Measurements from ENCODE around the gene IGSF9. TPM values are rescaled to one million over a fixed set of nuclear protein-coding genes. Genes with fewer than 3 reads are reported as not detected.

Gene IGSF9
- total and polyA plus RNA-seq, 2 of the 13 experiments (the other 11 are each of a cell fraction or from before 2014, with no cell fraction given), result 0.03 TPM; not detected in 1

DNA sequence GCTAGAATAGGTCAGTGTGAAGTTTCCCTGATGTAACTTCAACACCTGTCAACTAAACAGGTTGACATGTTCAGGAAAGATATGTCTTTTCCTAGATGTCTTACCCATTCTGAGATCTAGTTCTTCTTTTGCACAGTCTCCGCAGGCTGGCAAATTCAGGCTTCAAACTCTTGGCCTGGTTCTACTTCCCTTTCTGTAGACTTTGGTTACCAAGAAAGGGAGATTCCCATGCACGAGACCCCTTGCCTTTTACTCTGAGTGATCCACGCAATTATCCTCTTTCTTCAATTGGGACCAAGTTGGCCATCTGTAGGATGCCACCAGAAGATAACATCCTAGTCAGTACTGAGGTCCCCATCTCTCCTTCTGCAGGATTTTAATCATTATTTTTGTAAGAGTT, 47.5 kb downstream of the IGSF9 start (continued):
- TF ChIP-seq ZNF17 (CRISPR knock-in tag; IDR thresholded peaks at IDR 0.05) (no peak), PHF20 (CRISPR knock-in tag; IDR thresholded peaks at IDR 0.05) (no peak), EP300 (IDR thresholded peaks at IDR 0.05; ENCODE audit: low read depth in 2 of 2, low read length in 2 of 2) (no peak), EP300 (CRISPR knock-in tag; IDR thresholded peaks at IDR 0.05; ENCODE audit: borderline replicate concordance) (no peak), PHF5A (CRISPR knock-in tag; IDR thresholded peaks at IDR 0.05; ENCODE audit: low read depth, unreplicated experiment) (no peak), RARA (CRISPR knock-in tag; IDR thresholded peaks at IDR 0.05) (no peak), POLR2AphosphoS2 (IDR thresholded peaks at IDR 0.05; ENCODE audit: low read depth, low read length) (no peak), ZNF660 (CRISPR knock-in tag; IDR thresholded peaks at IDR 0.05; ENCODE audit: borderline replicate concordance, low read depth) (no peak), ZIK1 (CRISPR knock-in tag; IDR thresholded peaks at IDR 0.05; ENCODE audit: borderline replicate concordance, low read depth) (no peak), ZNF883 (CRISPR knock-in tag; IDR thresholded peaks at IDR 0.05; ENCODE audit: not compliant biosample characterization) (no peak)
- TF ChIP-seq, protein P1, sequence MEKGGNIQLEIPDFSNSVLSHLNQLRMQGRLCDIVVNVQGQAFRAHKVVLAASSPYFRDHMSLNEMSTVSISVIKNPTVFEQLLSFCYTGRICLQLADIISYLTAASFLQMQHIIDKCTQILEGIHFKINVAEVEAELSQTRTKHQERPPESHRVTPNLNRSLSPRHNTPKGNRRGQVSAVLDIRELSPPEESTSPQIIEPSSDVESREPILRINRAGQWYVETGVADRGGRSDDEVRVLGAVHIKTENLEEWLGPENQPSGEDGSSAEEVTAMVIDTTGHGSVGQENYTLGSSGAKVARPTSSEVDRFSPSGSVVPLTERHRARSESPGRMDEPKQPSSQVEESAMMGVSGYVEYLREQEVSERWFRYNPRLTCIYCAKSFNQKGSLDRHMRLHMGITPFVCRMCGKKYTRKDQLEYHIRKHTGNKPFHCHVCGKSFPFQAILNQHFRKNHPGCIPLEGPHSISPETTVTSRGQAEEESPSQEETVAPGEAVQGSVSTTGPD (CRISPR knock-in tag; IDR thresholded peaks at IDR 0.05), result no peak
- TF ChIP-seq, protein P2, sequence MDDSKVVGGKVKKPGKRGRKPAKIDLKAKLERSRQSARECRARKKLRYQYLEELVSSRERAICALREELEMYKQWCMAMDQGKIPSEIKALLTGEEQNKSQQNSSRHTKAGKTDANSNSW (CRISPR knock-in tag; IDR thresholded peaks at IDR 0.05; ENCODE audit: borderline replicate concordance), result no peak
- TF ChIP-seq, protein P3, sequence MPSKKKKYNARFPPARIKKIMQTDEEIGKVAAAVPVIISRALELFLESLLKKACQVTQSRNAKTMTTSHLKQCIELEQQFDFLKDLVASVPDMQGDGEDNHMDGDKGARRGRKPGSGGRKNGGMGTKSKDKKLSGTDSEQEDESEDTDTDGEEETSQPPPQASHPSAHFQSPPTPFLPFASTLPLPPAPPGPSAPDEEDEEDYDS (CRISPR knock-in tag; IDR thresholded peaks at IDR 0.05), result no peak
- TF ChIP-seq, protein P4, sequence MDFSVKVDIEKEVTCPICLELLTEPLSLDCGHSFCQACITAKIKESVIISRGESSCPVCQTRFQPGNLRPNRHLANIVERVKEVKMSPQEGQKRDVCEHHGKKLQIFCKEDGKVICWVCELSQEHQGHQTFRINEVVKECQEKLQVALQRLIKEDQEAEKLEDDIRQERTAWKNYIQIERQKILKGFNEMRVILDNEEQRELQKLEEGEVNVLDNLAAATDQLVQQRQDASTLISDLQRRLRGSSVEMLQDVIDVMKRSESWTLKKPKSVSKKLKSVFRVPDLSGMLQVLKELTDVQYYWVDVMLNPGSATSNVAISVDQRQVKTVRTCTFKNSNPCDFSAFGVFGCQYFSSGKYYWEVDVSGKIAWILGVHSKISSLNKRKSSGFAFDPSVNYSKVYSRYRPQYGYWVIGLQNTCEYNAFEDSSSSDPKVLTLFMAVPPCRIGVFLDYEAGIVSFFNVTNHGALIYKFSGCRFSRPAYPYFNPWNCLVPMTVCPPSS (IDR thresholded peaks at IDR 0.05), result no peak
